ENCODE measurements around the gene NLRP8. TPM values are rescaled to one million over a fixed set of nuclear protein-coding genes. Genes with fewer than 3 reads are reported as not detected.

The NLRP8 gene
- total RNA-seq, 1 donor from 2014 or later, result not detected

GRCh38 chr19:55907746-55908145 is 39.9 kb upstream of the NLRP8 start:
- Mint-ChIP-seq H3K9me3 (ENCODE audit: low read depth) (peaks cover 69% of the 10 kb centered on the region), H3K27me3 (ENCODE audit: low read depth) (no peaks in the 10 kb centered on the region), H3K4me1 (ENCODE audit: low read depth) (no peaks in the 10 kb centered on the region), H3K27ac (ENCODE audit: unreplicated experiment) (no peak overlapping the region), H3K4me3 (ENCODE audit: unreplicated experiment) (no peak overlapping the region), H3K36me3 (ENCODE audit: low read depth) (no peaks in the 10 kb centered on the region)
- no peak for TF ChIP-seq CTCF (IDR thresholded peaks at IDR 0.05)
- DNase-seq (ENCODE audit: low spot score), result no peak

- Mint-ChIP-seq H3K9me3 (ENCODE audit: low read depth) (peaks cover 67% of the 10 kb centered on the region), H3K27ac (ENCODE audit: unreplicated experiment) (no peak overlapping the region), H3K36me3 (ENCODE audit: low read depth) (peaks cover under 1% of the 10 kb centered on the region), H3K4me1 (ENCODE audit: low read depth) (no peaks in the 10 kb centered on the region), H3K4me3 (ENCODE audit: unreplicated experiment) (no peak overlapping the region), H3K27me3 (ENCODE audit: low read depth) (no peaks in the 10 kb centered on the region)
- no peak for DNase-seq (ENCODE audit: low spot score)
- TF ChIP-seq CTCF (IDR thresholded peaks at IDR 0.05), result no peak
Observed at GRCh38 chr19:55909801-55910200, 37.8 kb upstream of the NLRP8 start.

- H3K36me3 Mint-ChIP-seq (ENCODE audit: low read depth), result peaks cover 2% of the 10 kb centered on the region
- H3K27me3 Mint-ChIP-seq (ENCODE audit: low read depth), result no peaks in the 10 kb centered on the region
- no peak for TF ChIP-seq CTCF (IDR thresholded peaks at IDR 0.05)
- no peak overlapping the region for H3K27ac Mint-ChIP-seq (ENCODE audit: unreplicated experiment)
- H3K4me1 Mint-ChIP-seq (ENCODE audit: low read depth), result no peaks in the 10 kb centered on the region
- no peak for DNase-seq (ENCODE audit: low spot score)
- peaks cover 72% of the 10 kb centered on the region for H3K9me3 Mint-ChIP-seq (ENCODE audit: low read depth)
- H3K4me3 Mint-ChIP-seq (ENCODE audit: unreplicated experiment), result no peak overlapping the region
Observed at GRCh38 chr19:55912916-55913315, 34.7 kb upstream of the NLRP8 start.

GRCh38 chr19:55913643-55914268 is 33.9 kb upstream of the NLRP8 start:
- no peak for TF ChIP-seq CTCF (IDR thresholded peaks at IDR 0.05)
- H3K36me3 Mint-ChIP-seq (ENCODE audit: low read depth), result peaks cover 2% of the 10 kb centered on the region
- no peak overlapping the region for H3K4me3 Mint-ChIP-seq (ENCODE audit: unreplicated experiment)
- DNase-seq (ENCODE audit: low spot score), result no peak
- H3K9me3 Mint-ChIP-seq (ENCODE audit: low read depth), result peaks cover 71% of the 10 kb centered on the region
- H3K27me3 Mint-ChIP-seq (ENCODE audit: low read depth), result no peaks in the 10 kb centered on the region
- no peaks in the 10 kb centered on the region for H3K4me1 Mint-ChIP-seq (ENCODE audit: low read depth)
- H3K27ac Mint-ChIP-seq (ENCODE audit: unreplicated experiment), result no peak overlapping the region

GRCh38 chr19:55923556-55923955 is 24.1 kb upstream of the NLRP8 start:
- H3K36me3 Mint-ChIP-seq (ENCODE audit: low read depth), result no peaks in the 10 kb centered on the region
- no peak overlapping the region for H3K27ac Mint-ChIP-seq (ENCODE audit: unreplicated experiment)
- H3K9me3 Mint-ChIP-seq (ENCODE audit: low read depth), result peaks cover 61% of the 10 kb centered on the region
- no peak for DNase-seq (ENCODE audit: low spot score)
- no peaks in the 10 kb centered on the region for H3K4me1 Mint-ChIP-seq (ENCODE audit: low read depth)
- no peak overlapping the region for H3K4me3 Mint-ChIP-seq (ENCODE audit: unreplicated experiment)
- no peaks in the 10 kb centered on the region for H3K27me3 Mint-ChIP-seq (ENCODE audit: low read depth)
- no peak for TF ChIP-seq CTCF (IDR thresholded peaks at IDR 0.05)
